MCF 10A (cell line): Measurements from ENCODE around the gene UBE2QL1. TPM values are rescaled to one million over a fixed set of nuclear protein-coding genes. Genes with fewer than 3 reads are reported as not detected.

Experiments
- BruUV-seq: library from RNA; stranded (reverse); fragments of 400-500 nt; replicated peaks from 2 replicates; lab custom pipeline; 2021; lab: Mats Ljungman, UMichigan
- CTCF ChIA-PET: fragments of 300-600 bp; sonication (Branson Sonifier 250); formaldehyde crosslinking; extraction: SDS; loops from one replicate; lab custom pipeline; 2021; ENCODE audit warnings: antibody characterized with exemption, inconsistent platforms; lab: Yijun Ruan, JAX
- POLR2A ChIA-PET: fragments of 300-600, 350-650 bp; sonication (Branson Sonifier 250); formaldehyde crosslinking; extraction: SDS; loops from one replicate; lab custom pipeline; 2020; ENCODE audit warnings: antibody characterized with exemption, inconsistent platforms; lab: Yijun Ruan, JAX
- DNase-seq: peaks from one replicate; pipeline ENCODE4 v3.0.0-alpha.2; 2018; ENCODE audit not compliant: unreplicated experiment
- H3K27ac Mint-ChIP-seq: one replicate; pipeline ENCODE4 v1.8.0; 2022; ENCODE audit warnings: mild to moderate bottlenecking, low read depth, mixed read lengths; ENCODE audit not compliant: unreplicated experiment
- H3K27me3 Mint-ChIP-seq: one replicate; pipeline ENCODE4 v1.8.0; 2022; ENCODE audit warnings: mixed read lengths; ENCODE audit not compliant: insufficient read depth, unreplicated experiment
- H3K36me3 Mint-ChIP-seq: one replicate; pipeline ENCODE4 v1.8.0; 2022; ENCODE audit warnings: mild to moderate bottlenecking, moderate library complexity, mixed read lengths; ENCODE audit not compliant: insufficient read depth, unreplicated experiment
- H3K4me1 Mint-ChIP-seq: one replicate; pipeline ENCODE4 v1.8.0; 2022; ENCODE audit warnings: mixed read lengths; ENCODE audit not compliant: insufficient read depth, unreplicated experiment
- H3K4me3 Mint-ChIP-seq: one replicate; pipeline ENCODE4 v1.8.0; 2022; ENCODE audit warnings: mild to moderate bottlenecking, moderate library complexity, mixed read lengths; ENCODE audit not compliant: unreplicated experiment
- H3K9me3 Mint-ChIP-seq: one replicate; pipeline ENCODE4 v1.8.0; 2022; ENCODE audit warnings: mixed read lengths; ENCODE audit not compliant: unreplicated experiment
- CTCF ChIP-seq: fragments of 200-600 bp; IDR thresholded peaks from one replicate; pipeline ENCODE4 v1.8.0; 2022; ENCODE audit warnings: antibody characterized with exemption, mild to moderate bottlenecking; ENCODE audit not compliant: unreplicated experiment
- intact Hi-C: fragments of 100-400 bp; cut with micrococcal nuclease; formaldehyde crosslinking; loops from 2 replicates; pipeline ENCODE4 v1.14.1; 2022
- total RNA-seq: library from RNA; stranded (reverse); gene quantifications from 2 replicates; pipeline ENCODE4 v1.2.3, GENCODE V29; 2022

UBE2QL1 gene
- total RNA-seq, 1 experiment from 2014 or later = not detected

- CTCF ChIA-PET = no interaction called here
- Mint-ChIP-seq H3K27ac (no peak overlapping the region), H3K4me3 (no peak overlapping the region), H3K4me1 (no peaks in the 10 kb centered on the region), H3K36me3 (no peaks in the 10 kb centered on the region), H3K9me3 (no peaks in the 10 kb centered on the region), H3K27me3 (peaks cover 14% of the 10 kb centered on the region)
- BruUV-seq = no TSS peak
- POLR2A ChIA-PET = no interaction called here
- no peak for DNase-seq
- intact Hi-C loops = no loop called here
- TF ChIP-seq CTCF = no peak
Measured at GRCh38 chr5:6465831-6466790, 17.5 kb downstream of the UBE2QL1 start.

- BruUV-seq = no TSS peak
- ChIA-PET POLR2A (no interaction called here), CTCF (no interaction called here)
- no peak overlapping the region for H3K27ac Mint-ChIP-seq
- peaks cover 14% of the 10 kb centered on the region for H3K27me3 Mint-ChIP-seq
- no peaks in the 10 kb centered on the region for H3K36me3 Mint-ChIP-seq
- no peak overlapping the region for H3K4me3 Mint-ChIP-seq
- no peak for TF ChIP-seq CTCF
- no peaks in the 10 kb centered on the region for H3K4me1 Mint-ChIP-seq
- intact Hi-C loops = no loop called here
- no peak for DNase-seq
- no peaks in the 10 kb centered on the region for H3K9me3 Mint-ChIP-seq
Measured at GRCh38 chr5:6466975-6467567, 18.4 kb downstream of the UBE2QL1 start.

- POLR2A ChIA-PET = no interaction called here
- no peak for TF ChIP-seq CTCF
- Mint-ChIP-seq H3K4me3 (no peak overlapping the region), H3K9me3 (no peaks in the 10 kb centered on the region), H3K27me3 (peaks cover 14% of the 10 kb centered on the region), H3K36me3 (no peaks in the 10 kb centered on the region), H3K27ac (no peak overlapping the region), H3K4me1 (no peaks in the 10 kb centered on the region)
- DNase-seq = no peak
- intact Hi-C loops = no loop called here
- no TSS peak for BruUV-seq
- CTCF ChIA-PET = interaction anchor here (0.7 kb wide), 1 partner anchor 474 kb away, joined by 3 read pairs; no protein-coding TSS in a partner anchor
Measured at GRCh38 chr5:6467591-6467990, 18.9 kb downstream of the UBE2QL1 start.

GRCh38 chr5:6468104-6468503, 19.4 kb downstream of the UBE2QL1 start:
- intact Hi-C loops = no loop called here
- POLR2A ChIA-PET = no interaction called here
- no peaks in the 10 kb centered on the region for H3K4me1 Mint-ChIP-seq

More at GRCh38 chr5:6468104-6468503, 19.4 kb downstream of the UBE2QL1 start:
- no TSS peak for BruUV-seq
- CTCF ChIA-PET = interaction anchor here (0.7 kb wide), 1 partner anchor 473 kb away, joined by 3 read pairs; no protein-coding TSS in a partner anchor
- DNase-seq = no peak
- TF ChIP-seq CTCF = no peak
- peaks cover 14% of the 10 kb centered on the region for H3K27me3 Mint-ChIP-seq
- H3K4me3 Mint-ChIP-seq = no peak overlapping the region
- H3K27ac Mint-ChIP-seq = no peak overlapping the region
- H3K36me3 Mint-ChIP-seq = no peaks in the 10 kb centered on the region
- H3K9me3 Mint-ChIP-seq = no peaks in the 10 kb centered on the region
